ENCODE results near the gene ABLIM1. TPM values are rescaled to one million over a fixed set of nuclear protein-coding genes. Genes with fewer than 3 reads are reported as not detected.

Gene ABLIM1
- polyA plus RNA-seq, 1 donor from 2014 or later = 10.1 TPM

GRCh38 chr10:114649217-114649903 is 8.7 kb downstream of the ABLIM1 start:
- no peaks in the 10 kb centered on the region for H3K9me2 ChIP-seq (ENCODE audit: insufficient read depth, low read length)
- H3K4me3 ChIP-seq (ENCODE audit: low read length) = no peak overlapping the region
- H3K9me3 ChIP-seq (ENCODE audit: low read length) = no peaks in the 10 kb centered on the region
- H3K27me3 ChIP-seq (ENCODE audit: insufficient read depth, low read depth, low read length) = no peaks in the 10 kb centered on the region
- no peak overlapping the region for H3K4me2 ChIP-seq (ENCODE audit: low read length)
- H3K9ac ChIP-seq (ENCODE audit: low read length) = no peak overlapping the region
- H4K20me1 ChIP-seq (ENCODE audit: insufficient read depth) = no peaks in the 10 kb centered on the region
- H3K27ac ChIP-seq (ENCODE audit: low read length) = no peak overlapping the region
- no peak overlapping the region for H2AFZ ChIP-seq (ENCODE audit: low read depth, low read length)
- no peaks in the 10 kb centered on the region for H3K36me3 ChIP-seq (ENCODE audit: insufficient read depth, low read length)
- H3K79me2 ChIP-seq (replicated peaks; ENCODE audit: insufficient read depth, low read length) = no peaks in the 10 kb centered on the region
- TF ChIP-seq SMC3 (conservative IDR thresholded peaks at IDR 0.05; ENCODE audit: poor library complexity) = no peak
- TF ChIP-seq POLR2AphosphoS5 (IDR thresholded peaks at IDR 0.05) = no peak
- no peak for TF ChIP-seq EZH2 (IDR thresholded peaks at IDR 0.05; ENCODE audit: borderline replicate concordance, insufficient read depth, low read length, poor library complexity, severe bottlenecking)
- TF ChIP-seq, protein P1, sequence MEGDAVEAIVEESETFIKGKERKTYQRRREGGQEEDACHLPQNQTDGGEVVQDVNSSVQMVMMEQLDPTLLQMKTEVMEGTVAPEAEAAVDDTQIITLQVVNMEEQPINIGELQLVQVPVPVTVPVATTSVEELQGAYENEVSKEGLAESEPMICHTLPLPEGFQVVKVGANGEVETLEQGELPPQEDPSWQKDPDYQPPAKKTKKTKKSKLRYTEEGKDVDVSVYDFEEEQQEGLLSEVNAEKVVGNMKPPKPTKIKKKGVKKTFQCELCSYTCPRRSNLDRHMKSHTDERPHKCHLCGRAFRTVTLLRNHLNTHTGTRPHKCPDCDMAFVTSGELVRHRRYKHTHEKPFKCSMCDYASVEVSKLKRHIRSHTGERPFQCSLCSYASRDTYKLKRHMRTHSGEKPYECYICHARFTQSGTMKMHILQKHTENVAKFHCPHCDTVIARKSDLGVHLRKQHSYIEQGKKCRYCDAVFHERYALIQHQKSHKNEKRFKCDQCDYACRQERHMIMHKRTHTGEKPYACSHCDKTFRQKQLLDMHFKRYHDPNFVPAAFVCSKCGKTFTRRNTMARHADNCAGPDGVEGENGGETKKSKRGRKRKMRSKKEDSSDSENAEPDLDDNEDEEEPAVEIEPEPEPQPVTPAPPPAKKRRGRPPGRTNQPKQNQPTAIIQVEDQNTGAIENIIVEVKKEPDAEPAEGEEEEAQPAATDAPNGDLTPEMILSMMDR (IDR thresholded peaks at IDR 0.05; ENCODE audit: poor library complexity, severe bottlenecking) = no peak
- no peak for TF ChIP-seq REST (IDR thresholded peaks at IDR 0.05; ENCODE audit: borderline replicate concordance)
- TF ChIP-seq MXI1 (conservative IDR thresholded peaks at IDR 0.05; ENCODE audit: poor library complexity, severe bottlenecking) = no peak
- no peak for TF ChIP-seq TAF1 (IDR thresholded peaks at IDR 0.05; ENCODE audit: low read depth)
- TF ChIP-seq EP300 (conservative IDR thresholded peaks at IDR 0.05; ENCODE audit: poor library complexity, severe bottlenecking) = no peak
- TF ChIP-seq RAD21 (conservative IDR thresholded peaks at IDR 0.05) = no peak
- no peaks in the 10 kb centered on the region for H3F3A ChIP-seq (ENCODE audit: insufficient read depth, low read length, poor library complexity, severe bottlenecking)

- TF ChIP-seq RAD21 (conservative IDR thresholded peaks at IDR 0.05) = no peak
- TF ChIP-seq REST (IDR thresholded peaks at IDR 0.05; ENCODE audit: borderline replicate concordance) = no peak
- TF ChIP-seq TAF1 (IDR thresholded peaks at IDR 0.05; ENCODE audit: low read depth) = no peak
- TF ChIP-seq EZH2 (IDR thresholded peaks at IDR 0.05; ENCODE audit: borderline replicate concordance, insufficient read depth, low read length, poor library complexity, severe bottlenecking) = no peak
- TF ChIP-seq, protein P1 (IDR thresholded peaks at IDR 0.05; ENCODE audit: poor library complexity, severe bottlenecking) = no peak
- TF ChIP-seq MXI1 (conservative IDR thresholded peaks at IDR 0.05; ENCODE audit: poor library complexity, severe bottlenecking) = no peak
- TF ChIP-seq EP300 (conservative IDR thresholded peaks at IDR 0.05; ENCODE audit: poor library complexity, severe bottlenecking) = no peak
- no peak for TF ChIP-seq POLR2AphosphoS5 (IDR thresholded peaks at IDR 0.05)
- TF ChIP-seq SMC3 (conservative IDR thresholded peaks at IDR 0.05; ENCODE audit: poor library complexity) = no peak
- H3K36me3 ChIP-seq (ENCODE audit: insufficient read depth, low read length) = no peaks in the 10 kb centered on the region
- H3K79me2 ChIP-seq (replicated peaks; ENCODE audit: insufficient read depth, low read length) = no peaks in the 10 kb centered on the region
- no peak overlapping the region for H2AFZ ChIP-seq (ENCODE audit: low read depth, low read length)
- no peaks in the 10 kb centered on the region for H3K9me3 ChIP-seq (ENCODE audit: low read length)
- no peaks in the 10 kb centered on the region for H3K27me3 ChIP-seq (ENCODE audit: insufficient read depth, low read depth, low read length)
- H3K9ac ChIP-seq (ENCODE audit: low read length) = no peak overlapping the region
- no peak overlapping the region for H3K27ac ChIP-seq (ENCODE audit: low read length)
- no peaks in the 10 kb centered on the region for H3K9me2 ChIP-seq (ENCODE audit: insufficient read depth, low read length)
- H3F3A ChIP-seq (ENCODE audit: insufficient read depth, low read length, poor library complexity, severe bottlenecking) = no peaks in the 10 kb centered on the region
- no peaks in the 10 kb centered on the region for H4K20me1 ChIP-seq (ENCODE audit: insufficient read depth)
- H3K4me3 ChIP-seq (ENCODE audit: low read length) = no peak overlapping the region
- H3K4me2 ChIP-seq (ENCODE audit: low read length) = no peak overlapping the region
Observed at GRCh38 chr10:114648368-114648767, 9.7 kb downstream of the ABLIM1 start.
